Measurements from ENCODE around the gene SLC38A9.

GRCh38 chr5:55609413-55609812 lies 102.7 kb downstream of the SLC38A9 start:
- TF ChIP-seq CTCF (IDR thresholded peaks at IDR 0.05) (no peak), POLR2A (IDR thresholded peaks at IDR 0.05) (no peak)

Measured in testis (tissue), 2 donors.